Stimulated activated CD8-positive, alpha-beta memory T cell treated with anti-CD3 and anti-CD28 coated beads, Interleukin-15, amount 100 ng/mL, for 4 hours (primary cell): ENCODE measurements around the gene AKAP17A.
"Not testable (repeated sequence)": the region's sequence is repeated elsewhere in the genome, so short reads cannot be mapped to it uniquely, and the experiment has no call there.

Experiments
- DNase-seq, 2 donors: peaks; one replicate each; pipeline ENCODE4 v3.0.0-alpha.2; 2020; ENCODE audit warnings: low read depth in 2 of 2

Gene AKAP17A

GRCh38 chrX:1602299-1602698 is 10.9 kb downstream of the AKAP17A start:
- no peak for DNase-seq

GRCh38 chrX:1606496-1606895 is 15.1 kb downstream of the AKAP17A start:
- no peak for DNase-seq

- DNase-seq = no peak
These were observed 17.9 kb downstream of the AKAP17A start for GRCh38 chrX:1609311-1609710.

- no peak for DNase-seq
These were observed 18.4 kb downstream of the AKAP17A start for GRCh38 chrX:1609762-1610161.

- DNase-seq = no peak
These were observed 18.8 kb downstream of the AKAP17A start for GRCh38 chrX:1610166-1610565.

- no peak for DNase-seq
These were observed 19.3 kb downstream of the AKAP17A start for GRCh38 chrX:1610736-1611135.

- no peak for DNase-seq
These were observed 21.4 kb downstream of the AKAP17A start for GRCh38 chrX:1612641-1613286.

GRCh38 chrX:1614927-1615326 is 23.5 kb downstream of the AKAP17A start, which contains the start of gene ASMT:
Gene ASMT (plus strand): TSS chrX:1615059. CDS start chrX:1615200, 141 bp downstream.
- DNase-seq = no peak

- DNase-seq = no peak
These were observed 27.3 kb downstream of the AKAP17A start for GRCh38 chrX:1618689-1619088.

- no peak for DNase-seq
These were observed 32.3 kb downstream of the AKAP17A start for GRCh38 chrX:1623691-1624090.

- not testable (repeated sequence) for DNase-seq
These were observed 32.9 kb downstream of the AKAP17A start for GRCh38 chrX:1624158-1624860.

- DNase-seq = not testable (repeated sequence)
These were observed 33.4 kb downstream of the AKAP17A start for GRCh38 chrX:1624861-1625215.

GRCh38 chrX:1629244-1629643 is 37.8 kb downstream of the AKAP17A start:
- no peak for DNase-seq

GRCh38 chrX:1646009-1646408 is 54.6 kb downstream of the AKAP17A start:
- DNase-seq = no peak

- no peak for DNase-seq
These were observed 58.2 kb downstream of the AKAP17A start for GRCh38 chrX:1649621-1650020.
